Measurements from ENCODE around the gene MCM8.

Gene MCM8

DNA sequence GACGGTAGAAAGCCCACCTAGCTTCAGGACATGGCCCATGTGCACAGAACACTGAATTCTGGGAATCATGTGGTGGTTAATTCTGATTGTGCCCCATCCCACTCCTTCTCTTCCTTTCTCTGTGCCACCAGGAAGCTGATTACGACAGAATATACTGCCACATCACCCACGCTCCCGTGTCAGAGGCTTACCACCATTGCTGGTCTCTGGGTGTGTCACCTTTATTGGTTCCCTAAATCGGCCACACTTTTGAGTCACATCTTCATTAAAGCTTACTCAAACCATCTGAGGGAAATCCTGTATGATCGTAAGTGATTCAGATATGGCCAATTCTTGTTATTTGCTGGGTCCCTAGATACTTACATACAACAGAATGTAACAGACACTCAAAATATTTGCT, 3.2 kb upstream of the MCM8 start:
- DNase-seq, result peak; percentile 68

DNA sequence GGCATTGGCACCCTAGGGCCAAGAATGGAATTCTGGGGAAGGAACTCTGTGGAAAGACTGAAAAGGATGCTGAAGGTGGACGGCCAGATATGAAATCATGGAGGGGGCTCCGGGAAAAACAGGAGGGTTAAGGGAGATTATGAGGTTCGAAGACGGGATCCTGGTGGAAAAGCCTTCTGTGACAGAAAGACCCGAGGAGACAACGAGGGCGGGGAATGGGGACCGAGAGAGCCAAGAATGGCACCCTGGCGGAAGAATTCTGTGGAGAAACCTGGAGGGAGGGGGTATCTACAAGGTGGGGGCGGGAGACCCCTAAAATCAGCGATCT, 545 bp upstream of the MCM8 start:
- no peak for DNase-seq

DNA sequence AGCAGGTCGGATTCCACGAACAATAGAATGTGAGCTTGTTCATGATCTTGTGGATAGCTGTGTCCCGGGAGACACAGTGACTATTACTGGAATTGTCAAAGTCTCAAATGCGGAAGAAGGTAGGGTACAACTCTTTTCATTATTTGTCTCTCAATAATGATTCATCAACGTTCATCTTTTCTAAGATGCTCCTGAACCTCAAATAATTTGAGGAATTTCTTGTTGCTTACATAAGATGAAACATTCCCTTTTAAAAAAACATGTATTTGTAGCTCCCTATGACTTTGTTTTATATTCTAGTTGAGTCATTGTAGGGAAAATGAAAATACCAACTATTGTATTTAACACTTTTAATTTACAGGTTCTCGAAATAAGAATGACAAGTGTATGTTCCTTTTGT, 17.0 kb downstream of the MCM8 start:
- no peak for DNase-seq

DNA sequence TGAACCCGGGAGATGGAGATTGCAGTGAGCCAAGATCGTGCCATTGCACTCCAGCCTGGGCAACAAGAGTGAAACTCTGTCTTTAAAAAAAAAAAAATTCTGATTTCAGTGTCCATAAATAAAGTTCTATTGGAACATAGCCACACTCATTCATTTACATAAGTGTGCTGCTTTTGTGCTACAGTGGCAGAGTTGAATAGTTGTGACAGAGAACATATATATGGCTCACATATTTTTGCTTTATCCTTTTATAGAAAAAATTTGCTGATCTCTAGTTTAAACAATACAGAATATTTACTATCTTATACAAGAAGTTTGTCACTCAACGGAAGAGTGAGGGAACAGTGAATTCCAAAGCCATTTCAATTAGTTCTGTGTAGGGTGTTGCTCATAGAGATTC, 18.0 kb downstream of the MCM8 start:
- DNase-seq, result no peak

DNA sequence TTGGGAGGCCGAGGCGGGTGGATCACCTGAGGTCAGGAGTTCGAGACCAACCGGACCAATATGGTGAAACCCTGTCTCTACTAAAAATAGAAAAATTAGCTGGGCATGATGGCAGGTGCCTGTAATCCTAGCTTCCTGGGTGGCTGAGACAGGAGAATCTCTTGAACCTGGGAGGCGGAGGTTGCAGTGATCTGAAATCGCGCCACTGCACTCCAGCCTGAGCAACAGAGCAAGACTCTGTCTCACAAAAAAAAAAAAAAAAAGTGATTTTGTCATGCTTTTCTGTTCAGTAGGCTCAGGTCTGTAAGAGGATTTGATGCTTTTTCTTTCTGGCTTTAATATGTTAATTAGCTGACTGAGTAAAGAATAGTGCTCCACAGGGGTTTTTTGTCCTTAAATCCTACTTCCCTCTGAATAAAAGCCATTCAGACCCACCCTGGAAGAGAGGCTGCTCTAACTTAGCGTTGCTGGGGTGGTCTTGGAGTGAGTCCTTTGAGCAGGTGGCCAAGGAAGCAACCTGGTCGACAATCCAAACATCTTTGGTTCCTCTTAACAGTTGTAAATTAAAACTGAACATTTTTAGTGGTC, 19.0 kb downstream of the MCM8 start:
- DNase-seq, result no peak

DNA sequence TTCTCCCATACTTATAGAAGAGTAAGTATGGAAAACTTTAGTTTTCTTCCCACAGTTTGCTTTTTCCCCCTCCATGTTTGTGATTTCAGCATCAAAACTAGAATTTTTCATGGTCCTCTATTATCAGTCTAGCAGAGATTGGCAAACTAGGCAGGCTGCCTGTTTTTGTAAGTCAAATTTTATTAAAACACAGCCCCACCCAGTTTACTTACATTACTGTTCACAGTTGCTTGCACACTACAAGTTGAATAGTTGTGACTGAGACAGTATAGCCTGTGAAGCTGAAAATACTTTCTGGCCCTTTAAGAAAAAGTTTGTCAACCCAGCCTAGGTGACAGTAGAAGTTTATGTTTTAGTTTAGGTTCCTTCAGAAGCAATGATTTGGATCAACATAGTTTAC, 19.5 kb downstream of the MCM8 start:
- no peak for DNase-seq

DNA sequence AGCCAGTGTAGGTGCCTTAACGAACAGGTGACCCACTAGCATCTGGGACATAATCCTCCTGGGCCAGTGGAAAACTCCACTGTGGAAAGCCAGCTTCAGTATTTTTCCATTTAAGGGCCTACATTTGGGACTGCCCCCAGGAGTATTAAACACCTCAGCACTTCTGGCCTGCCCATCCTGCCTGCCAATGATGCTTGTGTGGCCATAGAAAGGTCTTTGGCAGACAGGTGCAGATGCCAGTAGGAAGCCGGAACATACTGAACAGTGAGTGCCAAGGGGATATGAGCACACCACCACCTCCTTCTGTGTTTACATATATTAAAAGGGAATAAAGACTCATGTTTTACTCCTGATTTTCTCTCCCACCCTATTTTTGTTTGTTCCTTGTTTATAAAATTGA, 19.9 kb downstream of the MCM8 start:
- DNase-seq, result no peak

DNA sequence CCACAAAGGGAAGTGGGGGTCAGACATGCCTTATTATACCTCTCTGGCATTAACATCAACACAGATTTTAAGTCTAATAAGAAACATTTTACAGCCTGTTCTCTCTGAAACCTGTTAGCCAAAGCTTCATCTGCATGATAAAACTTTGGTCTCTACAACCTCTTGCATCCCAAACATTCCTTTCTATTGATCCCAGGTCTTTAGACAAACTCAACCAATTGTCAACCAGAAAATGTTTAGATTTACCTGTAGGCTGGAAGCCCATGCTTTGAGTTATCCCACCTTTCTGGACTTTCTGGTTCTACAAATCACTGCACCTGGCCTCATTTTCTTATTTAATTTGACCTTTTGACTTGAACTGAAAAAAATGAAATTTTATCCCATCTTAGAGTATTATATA, 20.8 kb downstream of the MCM8 start:
- no peak for DNase-seq

DNA sequence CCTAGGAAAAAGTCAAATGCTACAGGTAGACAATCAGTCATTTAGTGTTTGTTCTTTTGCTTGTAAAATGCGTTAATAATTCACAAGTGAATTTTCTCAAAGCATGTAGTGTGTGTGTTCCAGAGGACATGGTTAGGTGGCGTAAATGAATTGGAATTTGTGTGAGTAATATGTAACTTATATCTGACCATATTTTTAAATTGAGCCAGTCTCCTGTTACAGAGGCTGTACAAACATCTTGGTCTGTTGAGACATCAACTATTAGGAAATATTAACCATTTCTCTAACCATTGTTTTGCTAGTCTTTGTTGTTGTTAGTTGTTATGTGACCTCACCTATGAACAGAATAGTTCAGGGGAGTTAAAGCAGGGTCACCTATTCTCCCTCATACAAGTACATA, 22.7 kb downstream of the MCM8 start:
- DNase-seq, result no peak

DNA sequence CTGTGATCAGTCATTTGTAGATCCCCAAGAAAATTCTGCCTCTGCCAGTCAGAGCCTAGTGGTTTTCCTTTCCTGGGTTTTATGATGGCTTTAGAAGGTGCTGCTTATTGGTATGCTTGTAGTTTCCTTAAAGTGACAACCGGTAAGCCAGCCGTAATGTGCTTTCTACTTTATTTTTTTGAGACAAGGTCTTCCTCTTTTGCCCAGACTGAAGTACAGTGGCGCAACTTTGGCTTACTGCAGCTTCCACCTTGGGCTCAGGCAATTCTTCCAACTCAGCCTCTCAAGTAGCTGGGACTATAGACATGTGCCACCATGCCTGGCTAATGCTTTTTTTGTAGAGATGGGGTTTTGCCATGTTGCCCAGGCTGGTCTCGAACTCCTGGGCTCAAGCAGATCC, 23.5 kb downstream of the MCM8 start:
- DNase-seq, result no peak

DNA sequence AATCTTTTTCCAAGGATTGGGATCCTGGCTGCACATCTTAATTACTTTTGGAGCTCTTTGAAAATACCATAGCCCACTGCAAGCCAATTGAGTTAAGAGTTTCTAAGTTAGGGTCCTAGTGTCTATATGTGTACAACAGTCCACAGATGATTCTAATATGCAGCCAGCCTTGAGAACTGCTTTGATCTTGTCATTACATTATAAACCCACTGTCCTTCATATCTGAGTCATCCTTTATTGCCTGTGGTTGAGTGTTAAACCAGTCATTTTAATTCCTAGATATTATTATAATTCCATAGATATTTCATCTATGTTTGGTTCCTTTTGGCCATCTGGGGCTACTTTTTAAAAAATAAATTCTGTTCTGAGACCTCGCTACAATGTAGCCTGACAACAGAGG, 24.1 kb downstream of the MCM8 start:
- no peak for DNase-seq

DNA sequence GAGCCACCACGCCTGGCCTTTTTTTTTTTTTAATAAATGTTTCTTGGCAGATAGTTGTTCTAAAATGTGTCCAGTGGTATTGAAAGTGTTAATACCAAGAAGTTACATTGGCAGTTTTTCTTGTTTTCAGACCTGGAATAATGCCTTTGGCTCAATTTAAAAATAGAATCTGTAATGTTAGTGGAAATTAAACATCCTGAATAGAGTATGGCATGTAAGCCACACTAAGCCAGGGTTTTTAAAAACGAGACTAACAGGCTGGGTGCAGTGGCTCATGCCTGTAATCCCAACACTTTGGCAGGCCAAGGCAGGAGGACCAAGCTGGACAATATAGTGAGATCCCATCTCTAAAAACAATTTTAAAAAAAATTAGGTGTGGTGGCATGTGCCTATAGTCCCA, 25.3 kb downstream of the MCM8 start:
- no peak for DNase-seq

DNA sequence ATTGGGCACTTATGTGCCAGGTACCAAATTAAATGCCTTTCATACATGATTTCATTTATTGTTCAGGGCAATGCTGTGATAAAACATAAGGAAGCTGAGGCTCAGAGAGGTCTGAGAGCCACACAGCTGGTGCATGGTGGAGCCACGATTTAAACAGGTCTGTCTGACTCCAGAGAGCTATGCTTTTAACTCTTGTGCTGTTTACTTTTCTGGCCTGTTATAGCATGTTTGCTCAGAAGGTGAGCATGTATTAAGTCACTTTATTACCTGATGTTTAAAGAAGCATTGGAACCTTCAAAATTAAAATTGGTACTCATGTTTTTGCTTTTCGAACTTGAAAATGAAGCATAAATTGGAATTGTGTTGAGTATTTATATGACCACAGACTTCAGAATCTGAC, 26.8 kb downstream of the MCM8 start:
- no peak for DNase-seq

DNA sequence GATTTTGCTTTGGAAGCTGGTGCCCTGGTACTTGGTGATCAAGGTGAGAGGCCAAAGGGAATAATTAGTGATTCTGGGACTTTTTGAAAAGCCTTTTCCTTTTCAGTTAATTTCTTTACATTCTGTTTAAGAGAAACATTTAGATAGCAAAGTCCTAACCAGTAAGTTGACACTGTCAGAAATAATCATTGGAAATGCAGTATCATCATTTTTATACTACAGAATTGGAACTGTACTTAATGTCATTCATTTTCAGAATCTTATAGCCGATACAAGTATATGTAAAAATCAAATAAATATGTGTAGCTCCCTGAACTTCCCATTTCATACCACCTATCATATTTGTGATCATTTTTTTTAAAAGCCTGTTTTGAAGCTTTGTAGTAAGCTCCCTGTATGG, 27.5 kb downstream of the MCM8 start:
- no peak for DNase-seq

DNA sequence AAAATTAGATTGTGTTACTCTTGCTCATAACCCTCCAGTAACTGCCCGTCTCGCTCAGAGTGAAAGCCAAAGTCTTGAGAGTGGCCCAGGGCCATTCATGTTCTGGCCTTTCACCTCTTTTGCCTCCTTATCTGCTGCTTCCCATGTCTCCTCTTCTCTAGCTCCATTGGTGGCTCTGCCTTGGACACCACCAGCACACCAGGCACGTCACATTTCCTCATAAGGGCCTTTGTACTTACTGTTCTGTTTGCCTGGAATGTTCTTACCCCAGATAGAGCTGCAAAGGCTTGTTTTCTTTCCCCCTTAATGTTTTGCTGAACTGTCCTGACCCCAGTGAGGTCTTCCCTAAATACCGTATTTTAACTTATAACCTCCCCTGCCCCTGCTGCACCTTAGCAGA, 29.3 kb downstream of the MCM8 start:
- no peak for DNase-seq

DNA sequence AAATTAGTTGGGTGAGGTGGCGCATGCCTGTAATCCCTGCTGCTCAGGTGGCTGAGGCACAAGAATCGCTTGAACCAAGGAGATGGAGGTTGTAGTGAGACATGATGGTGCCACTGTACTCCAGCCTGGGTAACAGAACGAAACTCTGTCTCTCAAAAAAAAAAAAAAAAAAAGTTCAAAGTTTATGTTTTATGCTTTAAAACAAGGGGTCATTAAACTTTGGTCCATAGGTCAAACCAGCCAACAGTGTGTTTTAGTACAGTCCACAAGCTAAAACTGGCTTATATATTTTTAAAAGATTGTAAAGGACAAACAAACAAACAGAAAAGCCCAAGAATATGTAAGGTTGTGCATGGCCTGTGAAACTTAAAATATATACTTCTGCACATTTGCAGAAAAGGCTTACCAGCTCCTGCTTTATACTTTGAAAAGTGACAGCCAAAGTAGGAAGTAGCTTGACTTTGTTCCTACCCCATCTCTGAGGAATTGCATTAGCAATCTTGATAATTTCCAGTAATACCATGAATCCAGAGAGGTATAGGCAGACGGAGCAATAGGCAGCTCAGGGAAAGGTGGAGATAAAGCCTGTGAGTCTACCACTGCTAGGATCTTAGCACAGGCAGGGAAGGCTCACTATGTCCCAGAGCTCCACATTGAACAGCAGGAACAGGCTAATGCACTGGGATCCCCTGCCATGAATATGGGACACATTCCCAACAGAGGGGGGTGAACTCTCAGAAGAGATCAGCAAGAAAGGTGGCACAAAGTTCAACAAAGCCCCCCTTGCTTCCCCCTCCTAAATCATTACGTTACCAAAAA, 30.5 kb downstream of the MCM8 start:
- no peak for DNase-seq

DNA sequence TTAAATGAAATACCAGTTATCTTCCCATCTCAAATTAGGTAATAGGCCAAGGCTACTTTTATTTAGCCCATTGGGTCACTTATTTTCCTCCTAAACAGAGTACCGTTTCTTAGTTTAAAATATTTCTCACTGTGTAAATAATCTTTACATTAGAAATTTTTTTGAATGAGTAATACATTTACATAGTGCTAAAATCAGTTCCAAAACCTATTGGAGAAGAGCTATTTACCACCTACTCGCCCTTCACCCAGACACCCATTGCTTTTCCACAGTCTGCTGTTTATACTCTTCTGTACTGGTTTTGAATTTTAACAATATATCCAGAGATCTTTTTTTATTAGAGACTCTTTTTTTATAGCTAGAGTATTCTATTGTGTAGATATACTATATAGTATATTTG, 36.9 kb downstream of the MCM8 start:
- no peak for DNase-seq

DNA sequence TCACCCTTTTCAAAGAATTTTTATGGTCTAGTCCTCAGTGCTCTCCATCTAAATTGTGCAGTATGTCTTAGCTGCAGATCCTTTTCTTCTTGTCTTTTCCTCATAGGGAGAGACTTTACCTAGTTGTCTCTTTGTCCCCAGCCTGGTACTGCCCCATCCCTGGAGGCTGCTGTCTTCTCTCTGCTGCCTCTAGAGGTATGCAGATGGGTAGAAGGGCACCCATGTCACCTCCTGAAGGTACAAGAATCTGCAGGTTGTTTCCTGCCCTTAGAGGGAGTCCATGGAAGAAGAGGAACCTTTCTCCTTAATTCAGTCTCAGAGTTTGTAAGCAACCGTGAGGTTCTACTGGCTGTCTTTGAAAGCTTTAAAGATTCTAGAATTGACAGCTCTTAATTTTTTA, 39.1 kb downstream of the MCM8 start:
- DNase-seq, result no peak

DNA sequence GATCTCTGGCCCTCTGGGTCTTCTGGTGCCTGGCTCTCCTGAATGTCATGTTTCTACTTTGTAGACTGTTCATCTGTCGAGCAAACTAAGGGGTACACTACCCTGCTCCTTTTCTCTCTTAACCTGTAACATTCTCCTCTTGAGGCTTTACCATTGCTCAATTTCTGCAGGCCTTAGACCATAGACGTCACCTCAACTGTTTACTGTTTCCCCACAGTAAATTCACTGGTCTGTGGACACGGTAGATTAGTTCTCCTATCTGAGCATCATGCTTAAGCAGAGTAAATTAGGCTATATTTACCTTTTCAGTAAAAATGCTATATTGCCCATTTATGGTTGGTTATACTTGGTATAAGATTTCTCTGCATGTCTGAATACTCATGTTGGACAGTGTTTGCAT, 40.5 kb downstream of the MCM8 start:
- no peak for DNase-seq

DNA sequence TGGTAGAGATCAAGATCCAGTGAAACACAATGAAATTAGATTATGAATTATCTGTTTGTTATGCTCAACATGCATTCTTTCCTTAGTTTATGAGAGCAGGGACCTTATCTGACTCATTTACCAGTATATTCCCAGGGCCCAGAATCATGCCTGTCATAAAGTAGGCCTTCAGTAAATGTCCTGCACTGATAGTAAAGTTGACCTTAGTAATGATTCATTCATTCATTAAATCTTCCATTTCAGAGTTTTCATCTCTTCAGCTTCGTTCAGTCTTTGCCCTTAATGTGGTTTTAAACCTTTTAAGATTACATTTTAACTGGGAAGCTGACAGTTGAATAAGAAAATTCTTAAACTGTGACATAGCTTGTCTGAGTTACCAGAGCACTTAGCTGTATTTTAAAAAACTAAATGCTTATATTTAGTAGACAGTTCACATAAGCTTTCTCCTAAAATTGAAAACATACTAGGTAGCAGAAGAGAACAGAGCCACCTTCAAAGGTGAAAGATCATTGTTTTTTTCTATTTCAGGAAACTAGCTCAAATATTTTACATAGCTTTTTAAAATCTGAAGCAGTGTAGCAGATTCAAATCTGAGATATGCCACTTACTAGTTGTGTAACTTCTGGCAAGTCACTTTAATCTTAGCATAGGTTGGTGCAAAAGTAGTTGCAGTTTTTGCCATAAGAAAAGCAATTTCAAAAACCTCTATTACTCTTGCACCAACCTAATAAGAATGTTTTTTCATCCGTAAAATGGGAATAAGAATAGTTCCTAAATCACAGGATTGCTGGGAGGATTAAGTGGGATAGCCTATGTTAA, 41.4 kb downstream of the MCM8 start:
- no peak for DNase-seq

DNA sequence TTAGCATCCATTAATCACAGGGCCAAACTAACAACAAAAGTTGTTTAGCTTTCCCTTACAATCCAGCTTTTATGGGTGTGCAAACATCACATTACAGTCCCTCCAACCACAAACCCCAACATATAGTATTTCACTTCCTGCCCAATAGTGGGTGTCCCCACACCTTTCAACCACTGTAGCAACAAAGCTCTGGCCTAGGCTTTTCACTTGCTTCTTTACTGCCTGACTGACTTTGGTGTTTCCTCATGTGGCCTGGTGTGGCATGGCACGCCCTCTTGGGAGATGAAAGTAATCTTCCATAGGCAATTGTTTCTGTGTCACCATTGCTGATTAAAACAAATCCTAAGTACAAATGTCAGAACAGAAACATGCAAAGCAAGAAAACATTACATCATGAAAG, 46.3 kb downstream of the MCM8 start:
- DNase-seq, result peak; percentile 47

DNA sequence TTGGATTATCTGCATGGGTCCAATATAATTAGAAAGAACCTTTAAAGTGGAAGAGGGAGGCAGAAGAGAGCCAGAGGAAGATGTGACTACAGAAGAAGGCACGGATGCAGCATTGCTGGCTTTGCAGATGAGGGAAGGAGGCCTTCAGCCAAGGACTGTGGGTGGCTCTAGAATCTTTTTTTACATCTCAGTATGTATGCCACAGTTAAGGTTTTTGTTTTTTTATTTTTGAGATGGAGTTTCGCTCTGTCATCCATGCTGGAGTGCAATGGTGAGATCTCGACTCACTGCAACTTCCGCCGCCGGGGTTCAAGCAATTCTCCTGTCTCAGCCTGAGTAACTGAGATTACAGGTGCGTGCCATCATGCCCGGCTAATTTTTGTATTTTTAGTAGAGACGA, 49.3 kb downstream of the MCM8 start:
- no peak for DNase-seq

DNA sequence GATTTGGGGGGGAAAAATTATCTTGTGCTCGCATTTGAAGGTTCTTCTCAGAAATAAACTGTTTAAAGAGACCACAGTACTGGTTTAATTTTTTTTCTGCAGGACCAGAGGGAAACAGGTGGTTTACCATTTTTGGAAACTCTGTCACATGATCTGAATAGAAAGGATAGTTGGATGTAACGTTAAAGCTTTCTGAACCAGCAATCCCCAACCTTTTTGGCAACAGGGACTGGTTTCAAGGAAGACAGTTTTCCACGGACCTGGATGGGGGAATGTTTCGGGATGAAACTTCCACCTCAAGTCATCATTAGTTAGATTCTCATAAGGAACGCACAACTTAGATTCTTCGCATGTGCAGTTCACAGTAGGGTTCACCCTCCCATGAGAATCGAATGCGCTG, 50.4 kb downstream of the MCM8 start:
- DNase-seq, result no peak

DNA sequence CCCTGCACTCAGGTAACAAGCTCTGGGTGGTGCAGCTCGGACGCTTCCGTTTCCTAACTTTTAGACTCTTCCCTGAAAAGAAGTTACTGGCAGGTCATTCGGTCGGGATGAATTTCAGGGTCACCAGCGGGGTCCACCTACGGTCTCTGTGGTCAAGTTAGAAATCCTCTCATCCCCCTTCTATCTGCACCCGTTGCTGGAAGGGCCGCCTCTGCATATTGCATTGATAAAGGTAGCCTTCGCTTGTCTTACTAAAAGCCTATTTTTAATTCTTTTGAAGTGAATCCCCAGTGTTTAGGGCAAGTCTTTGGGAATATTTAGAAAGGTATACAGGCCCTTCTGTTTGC, 56.1 kb downstream of the MCM8 start:
- DNase-seq, result no peak
